HCT116 (cell line): ENCODE results near the gene CLEC4G. TPM values are rescaled to one million over a fixed set of nuclear protein-coding genes. Genes with fewer than 3 reads are reported as not detected.

Source experiments
- ATAC-seq: fragments of 200-7000 bp; cut with Tn5 transposase; 2 replicates; pipeline ENCODE4 v1.9.1; 2020; ENCODE audit warnings: mild to moderate bottlenecking, moderate library complexity
- BruUV-seq: library from RNA; stranded (reverse); fragments of 400-500 nt; replicated peaks from 2 replicates; lab custom pipeline; 2021; lab: Mats Ljungman, UMichigan
- CTCF ChIA-PET: fragments of 300-600 bp; sonication (Branson Sonifier 250); formaldehyde crosslinking; loops from one replicate; lab custom pipeline; 2021; ENCODE audit warnings: antibody characterized with exemption; lab: Charles Lee
- POLR2A ChIA-PET: fragments of 300-600, 350-600 bp; sonication (Branson Sonifier 250); formaldehyde crosslinking; loops from one replicate; lab custom pipeline; 2021; ENCODE audit warnings: antibody characterized with exemption; lab: Charles Lee
- RAD21 ChIA-PET, 2 experiments: fragments of 300-600 bp; sonication (Branson Sonifier 250); formaldehyde crosslinking; loops; one replicate each; lab custom pipeline; 2023; ENCODE audit warnings: low total read pairs in 2 of 2; ENCODE audit not compliant: uncharacterized antibody in 2 of 2, unreplicated experiment in 2 of 2, low non-redundant PET in 1 of 2; lab: Charles Lee
- DNase-seq: peaks from one replicate; pipeline ENCODE4 v3.0.0-alpha.2; 2010; ENCODE audit warnings: low read depth, low spot score
- H2AFZ ChIP-seq: fragments of 200-600 bp; shearing (Covaris generic), sonication (generic); 2 replicates; pipeline ENCODE4 v1.6.1; 2017; ENCODE audit warnings: low read depth, mixed run types, mixed read lengths, antibody characterized with exemption, low read length; ENCODE audit not compliant: poor library complexity, severe bottlenecking
- H3K27ac ChIP-seq: 2 replicates; pipeline ENCODE4 v1.5.1; 2012; ENCODE audit warnings: low read depth, low read length
- H3K27me3 ChIP-seq: fragments of 200-600 bp; sonication (generic); 2 replicates; pipeline ENCODE4 v1.6.1; 2016; ENCODE audit warnings: mixed run types, low read length, mixed read lengths; ENCODE audit not compliant: insufficient read depth
- H3K36me3 ChIP-seq, 2 experiments: fragments of 200-500 bp in 1 of 2; fragments of 200-600 bp in 1 of 2; sonication (Bioruptor generic) in 1 of 2; sonication (generic) in 1 of 2; 2 replicates each; pipeline versions ENCODE4 v1.5.1 to v1.6.1; 2014 to 2016; ENCODE audit warnings: low read length in 2 of 2, inconsistent platforms in 1 of 2, mixed read lengths in 1 of 2, mixed run types in 1 of 2; ENCODE audit not compliant: insufficient read depth in 2 of 2, control insufficient read depth in 1 of 2
- H3K4me1 ChIP-seq, 2 experiments: fragments of 200-600 bp in 1 of 2; sonication (generic) in 1 of 2; 2 replicates each; pipeline versions ENCODE4 v1.5.1 to v1.6.1; 2012 to 2017; ENCODE audit warnings: low read length in 2 of 2, inconsistent platforms in 1 of 2, mild to moderate bottlenecking in 1 of 2, mixed read lengths in 1 of 2, mixed run types in 1 of 2, moderate library complexity in 1 of 2; ENCODE audit not compliant: insufficient read depth in 2 of 2, control insufficient read depth in 1 of 2
- H3K4me2 ChIP-seq: fragments of 200-600 bp; sonication (generic); 2 replicates; pipeline ENCODE4 v1.6.1; 2017; ENCODE audit warnings: mixed run types, low read length, mixed read lengths
- H3K4me3 ChIP-seq, 2 experiments: fragments of 200-600 bp in 1 of 2; sonication (generic) in 1 of 2; replicated peaks in 1 of 2; 2 replicates each; pipeline ENCODE4 v1.5.1; 2011 to 2016; ENCODE audit warnings: low read length in 2 of 2, control low read depth in 1 of 2, low read depth in 1 of 2, mild to moderate bottlenecking in 1 of 2, mixed read lengths in 1 of 2, mixed run types in 1 of 2
- H3K79me2 ChIP-seq: fragments of 200-600 bp; sonication (generic); 2 replicates; pipeline ENCODE4 v1.6.1; 2017; ENCODE audit warnings: mild to moderate bottlenecking, mixed run types, low read length, moderate library complexity, mixed read lengths; ENCODE audit not compliant: insufficient read depth
- H3K9ac ChIP-seq: fragments of 200-600 bp; sonication (generic); 2 replicates; pipeline ENCODE4 v1.6.1; 2016; ENCODE audit warnings: low read length, mixed read lengths
- H3K9me2 ChIP-seq: fragments of 200-600 bp; sonication (generic), shearing (Covaris generic); 2 replicates; pipeline ENCODE4 v1.6.1; 2017; ENCODE audit warnings: mixed run types, mild to moderate bottlenecking, moderate library complexity; ENCODE audit not compliant: insufficient read depth
- H3K9me3 ChIP-seq, 2 experiments: fragments of 200-500 bp in 1 of 2; fragments of 200-600 bp in 1 of 2; sonication (Bioruptor generic) in 1 of 2; sonication (generic) in 1 of 2; 2 replicates each; pipeline ENCODE4 v1.6.1; 2014 to 2017; ENCODE audit warnings: low read length in 2 of 2, mixed read lengths in 2 of 2, inconsistent platforms in 1 of 2, low read depth in 1 of 2, mild to moderate bottlenecking in 1 of 2, mixed run types in 1 of 2, moderate library complexity in 1 of 2; ENCODE audit not compliant: control insufficient read depth in 1 of 2, insufficient read depth in 1 of 2
- H4K20me1 ChIP-seq: fragments of 200-600 bp; sonication (generic), shearing (Covaris generic); 2 replicates; pipeline ENCODE4 v1.6.1; 2017; ENCODE audit warnings: mixed run types, mild to moderate bottlenecking, moderate library complexity; ENCODE audit not compliant: insufficient read depth
- CEBPB ChIP-seq: IDR thresholded peaks from 2 replicates; pipeline ENCODE4 v1.6.1; 2012; ENCODE audit warnings: low read depth
- CTCF ChIP-seq, 3 experiments: fragments of 200-600 bp in 1 of 3; sonication (generic) in 1 of 3; IDR thresholded peaks in 2 of 3; conservative IDR thresholded peaks in 1 of 3; 2 replicates each; pipeline ENCODE4 v1.5.1; 2012 to 2017; ENCODE audit warnings: low read depth in 2 of 3, low read length in 2 of 3, antibody characterized with exemption in 1 of 3, borderline replicate concordance in 1 of 3, control low read depth in 1 of 3, mild to moderate bottlenecking in 1 of 3, mixed read lengths in 1 of 3, mixed run types in 1 of 3, moderate library complexity in 1 of 3; ENCODE audit not compliant: insufficient read depth in 1 of 3
- EGR1 ChIP-seq: IDR thresholded peaks from 2 replicates; pipeline ENCODE4 v1.6.1; 2012; ENCODE audit warnings: low read depth
- EZH2 ChIP-seq: fragments of 200-600 bp; sonication (generic); IDR thresholded peaks from 2 replicates; pipeline ENCODE4 v1.6.1; 2017; ENCODE audit warnings: antibody characterized with exemption, mixed run types
- POLR2AphosphoS5 ChIP-seq: IDR thresholded peaks from 2 replicates; pipeline ENCODE4 v1.6.1; 2011; ENCODE audit warnings: mild to moderate bottlenecking, low read depth, low read length, moderate library complexity
- SIN3A ChIP-seq: IDR thresholded peaks from 2 replicates; pipeline ENCODE4 v1.6.1; 2012; ENCODE audit warnings: low read depth
- TCF7L2 ChIP-seq: IDR thresholded peaks from 2 replicates; pipeline ENCODE4 v1.7.0; 2011; ENCODE audit warnings: borderline replicate concordance, inconsistent platforms; ENCODE audit not compliant: insufficient read depth, insufficient read length; ENCODE audit errors: extremely low read depth
- intact Hi-C: fragments of 100-400 bp; cut with micrococcal nuclease; formaldehyde crosslinking; loops from 2 replicates; pipeline ENCODE4 v1.10.0; 2022
- total RNA-seq: library from RNA; stranded (reverse); gene quantifications from one replicate; pipeline ENCODE4 v1.2.1, GENCODE V29; 2021; ENCODE audit not compliant: unreplicated experiment
- TF ChIP-seq, protein P1 (sequence below): IDR thresholded peaks from 2 replicates; pipeline ENCODE4 v1.6.1; 2012; ENCODE audit warnings: low read depth

CLEC4G gene
- total RNA-seq, 1 experiment from 2014 or later, result not detected

DNA sequence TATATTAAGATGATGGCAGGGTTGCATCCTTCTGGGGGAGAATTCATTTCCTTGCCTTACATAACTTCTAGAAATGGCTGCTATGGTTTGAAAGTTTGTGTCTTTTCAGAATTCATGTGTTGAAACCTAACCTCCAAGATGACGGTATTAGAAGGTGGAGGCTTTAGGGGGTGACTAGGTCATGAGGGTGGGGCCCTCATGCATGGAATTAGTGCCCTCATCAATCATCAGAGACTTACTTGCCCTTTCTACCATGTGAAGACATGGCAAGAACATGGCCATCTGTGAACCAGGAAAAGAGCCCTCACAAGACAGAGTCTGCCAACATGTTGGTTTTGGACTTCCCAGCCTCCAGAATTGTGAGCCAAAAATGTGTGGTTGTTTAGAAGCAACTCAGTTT is 15.1 kb downstream of the CLEC4G start:
- intact Hi-C loops, result no loop called here
- no peak overlapping the region for H3K27ac ChIP-seq
- H3K79me2 ChIP-seq, result no peaks in the 10 kb centered on the region
- RAD21 ChIA-PET, result no interaction called here
- no peaks in the 10 kb centered on the region for H3K27me3 ChIP-seq
- TF ChIP-seq EGR1 (no peak), POLR2AphosphoS5 (no peak), SIN3A (no peak), EZH2 (no peak), CEBPB (no peak), CTCF (IDR thresholded peaks at IDR 0.05 in 2 of 3, conservative IDR thresholded peaks at IDR 0.05 in 1 of 3; ENCODE audit: borderline replicate concordance in 1 of 3, insufficient read depth in 1 of 3, low read depth in 2 of 3, low read length in 2 of 3) (no peak), TCF7L2 (no peak)
- TF ChIP-seq, protein P1, sequence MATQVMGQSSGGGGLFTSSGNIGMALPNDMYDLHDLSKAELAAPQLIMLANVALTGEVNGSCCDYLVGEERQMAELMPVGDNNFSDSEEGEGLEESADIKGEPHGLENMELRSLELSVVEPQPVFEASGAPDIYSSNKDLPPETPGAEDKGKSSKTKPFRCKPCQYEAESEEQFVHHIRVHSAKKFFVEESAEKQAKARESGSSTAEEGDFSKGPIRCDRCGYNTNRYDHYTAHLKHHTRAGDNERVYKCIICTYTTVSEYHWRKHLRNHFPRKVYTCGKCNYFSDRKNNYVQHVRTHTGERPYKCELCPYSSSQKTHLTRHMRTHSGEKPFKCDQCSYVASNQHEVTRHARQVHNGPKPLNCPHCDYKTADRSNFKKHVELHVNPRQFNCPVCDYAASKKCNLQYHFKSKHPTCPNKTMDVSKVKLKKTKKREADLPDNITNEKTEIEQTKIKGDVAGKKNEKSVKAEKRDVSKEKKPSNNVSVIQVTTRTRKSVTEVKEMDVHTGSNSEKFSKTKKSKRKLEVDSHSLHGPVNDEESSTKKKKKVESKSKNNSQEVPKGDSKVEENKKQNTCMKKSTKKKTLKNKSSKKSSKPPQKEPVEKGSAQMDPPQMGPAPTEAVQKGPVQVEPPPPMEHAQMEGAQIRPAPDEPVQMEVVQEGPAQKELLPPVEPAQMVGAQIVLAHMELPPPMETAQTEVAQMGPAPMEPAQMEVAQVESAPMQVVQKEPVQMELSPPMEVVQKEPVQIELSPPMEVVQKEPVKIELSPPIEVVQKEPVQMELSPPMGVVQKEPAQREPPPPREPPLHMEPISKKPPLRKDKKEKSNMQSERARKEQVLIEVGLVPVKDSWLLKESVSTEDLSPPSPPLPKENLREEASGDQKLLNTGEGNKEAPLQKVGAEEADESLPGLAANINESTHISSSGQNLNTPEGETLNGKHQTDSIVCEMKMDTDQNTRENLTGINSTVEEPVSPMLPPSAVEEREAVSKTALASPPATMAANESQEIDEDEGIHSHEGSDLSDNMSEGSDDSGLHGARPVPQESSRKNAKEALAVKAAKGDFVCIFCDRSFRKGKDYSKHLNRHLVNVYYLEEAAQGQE, result no peak
- no peak overlapping the region for H2AFZ ChIP-seq
- CTCF ChIA-PET, result no interaction called here
- H3K9ac ChIP-seq, result no peak overlapping the region
- no peaks in the 10 kb centered on the region for H3K4me1 ChIP-seq
- POLR2A ChIA-PET, result no interaction called here
- H3K9me3 ChIP-seq, result peaks cover 0 to 7% of the 10 kb centered on the region in 2 experiments; a peak in 1 of 4 replicates
- no peak for DNase-seq
- no peak for ATAC-seq
- H3K9me2 ChIP-seq, result no peaks in the 10 kb centered on the region
- BruUV-seq, result no TSS peak
- H3K36me3 ChIP-seq, result no peaks in the 10 kb centered on the region
- H4K20me1 ChIP-seq, result no peaks in the 10 kb centered on the region
- no peak overlapping the region for H3K4me2 ChIP-seq
- H3K4me3 ChIP-seq, result no peak overlapping the region
